ENCODE measurements around the gene SETD5.

The SETD5 gene

GRCh38 chr3:9388142-9388541 lies 9.3 kb upstream of the SETD5 start:
- DNase-seq: no peak

GRCh38 chr3:9388562-9389272 lies 8.7 kb upstream of the SETD5 start:
- no peak for DNase-seq

- DNase-seq: no peak
Measured at GRCh38 chr3:9390265-9390888, 7.0 kb upstream of the SETD5 start.

- no peak for DNase-seq
Measured at GRCh38 chr3:9392041-9392440, 5.4 kb upstream of the SETD5 start.

GRCh38 chr3:9395570-9396300 lies 1.7 kb upstream of the SETD5 start:
- DNase-seq: no peak

GRCh38 chr3:9396301-9396631 lies 1.1 kb upstream of the SETD5 start:
- DNase-seq: peak; percentile 97

GRCh38 chr3:9396632-9397331 lies 633 bp upstream of the SETD5 start:
- DNase-seq: peak; percentile 100

- peak; percentile 52 for DNase-seq
Measured at GRCh38 chr3:9397906-9398699, 688 bp downstream of the SETD5 start.

- DNase-seq: peak; percentile 32
Measured at GRCh38 chr3:9398700-9399336, 1.4 kb downstream of the SETD5 start.

GRCh38 chr3:9399337-9399703 lies 1.9 kb downstream of the SETD5 start:
- peak; percentile 41 for DNase-seq

GRCh38 chr3:9399746-9400145 lies 2.3 kb downstream of the SETD5 start:
- peak; percentile 95 for DNase-seq

GRCh38 chr3:9400616-9401015 lies 3.2 kb downstream of the SETD5 start:
- no peak for DNase-seq

GRCh38 chr3:9401986-9402385 lies 4.6 kb downstream of the SETD5 start:
- DNase-seq: no peak

- DNase-seq: peak; percentile 32
Measured at GRCh38 chr3:9402410-9403228, 5.2 kb downstream of the SETD5 start.

- DNase-seq: no peak
Measured at GRCh38 chr3:9403463-9403862, 6.0 kb downstream of the SETD5 start.

GRCh38 chr3:9404680-9405079 lies 7.3 kb downstream of the SETD5 start:
- no peak for DNase-seq

- DNase-seq: no peak
Measured at GRCh38 chr3:9405756-9406155, 8.3 kb downstream of the SETD5 start.

GRCh38 chr3:9406856-9407626 lies 9.6 kb downstream of the SETD5 start:
- no peak for DNase-seq

- no peak for DNase-seq
Measured at GRCh38 chr3:9408061-9408460, 10.6 kb downstream of the SETD5 start.

- DNase-seq: no peak
Measured at GRCh38 chr3:9408546-9408945, 11.1 kb downstream of the SETD5 start.

Measured in fibroblast of upper back skin (primary cell).